Measurements from ENCODE around the gene NTM.
"Not testable (repeated sequence)": the region's sequence is repeated elsewhere in the genome, so short reads cannot be mapped to it uniquely, and the experiment has no call there.

NTM gene

GRCh38 chr11:132361011-132361550, 990.7 kb downstream of the NTM start:
- TF ChIP-seq, protein P1, sequence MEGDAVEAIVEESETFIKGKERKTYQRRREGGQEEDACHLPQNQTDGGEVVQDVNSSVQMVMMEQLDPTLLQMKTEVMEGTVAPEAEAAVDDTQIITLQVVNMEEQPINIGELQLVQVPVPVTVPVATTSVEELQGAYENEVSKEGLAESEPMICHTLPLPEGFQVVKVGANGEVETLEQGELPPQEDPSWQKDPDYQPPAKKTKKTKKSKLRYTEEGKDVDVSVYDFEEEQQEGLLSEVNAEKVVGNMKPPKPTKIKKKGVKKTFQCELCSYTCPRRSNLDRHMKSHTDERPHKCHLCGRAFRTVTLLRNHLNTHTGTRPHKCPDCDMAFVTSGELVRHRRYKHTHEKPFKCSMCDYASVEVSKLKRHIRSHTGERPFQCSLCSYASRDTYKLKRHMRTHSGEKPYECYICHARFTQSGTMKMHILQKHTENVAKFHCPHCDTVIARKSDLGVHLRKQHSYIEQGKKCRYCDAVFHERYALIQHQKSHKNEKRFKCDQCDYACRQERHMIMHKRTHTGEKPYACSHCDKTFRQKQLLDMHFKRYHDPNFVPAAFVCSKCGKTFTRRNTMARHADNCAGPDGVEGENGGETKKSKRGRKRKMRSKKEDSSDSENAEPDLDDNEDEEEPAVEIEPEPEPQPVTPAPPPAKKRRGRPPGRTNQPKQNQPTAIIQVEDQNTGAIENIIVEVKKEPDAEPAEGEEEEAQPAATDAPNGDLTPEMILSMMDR (IDR thresholded peaks at IDR 0.05; ENCODE audit: low read depth, low read length, missing control alignments): no peak
- no peak for DNase-seq (ENCODE audit: low read depth)
- no peak overlapping the region for H3K4me3 ChIP-seq (ENCODE audit: low read depth, low read length)

GRCh38 chr11:132365650-132366049, 995.2 kb downstream of the NTM start:
- no peak for DNase-seq (ENCODE audit: low read depth)
- H3K4me3 ChIP-seq (ENCODE audit: low read depth, low read length): no peak overlapping the region
- TF ChIP-seq, protein P1 (IDR thresholded peaks at IDR 0.05; ENCODE audit: low read depth, low read length, missing control alignments): no peak

DNA sequence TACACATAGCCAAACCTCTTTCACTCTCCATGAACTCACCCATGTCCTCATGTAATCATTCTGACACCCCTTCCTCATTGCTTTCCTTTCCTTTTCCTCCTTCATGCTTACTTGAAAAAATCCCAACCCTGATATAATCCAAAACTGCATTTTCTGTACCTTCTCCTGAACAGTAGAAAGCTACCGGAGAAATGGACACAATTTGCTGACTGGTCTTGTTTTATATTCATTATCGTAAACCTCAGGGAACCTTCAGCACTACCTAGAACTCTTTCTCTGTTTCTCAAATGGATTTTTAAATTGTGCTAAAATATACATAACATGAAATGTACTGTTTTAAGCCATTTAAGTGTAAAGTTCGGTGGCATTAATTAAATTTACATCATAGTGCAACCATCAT, 996.9 kb downstream of the NTM start:
- TF ChIP-seq, protein P1 (IDR thresholded peaks at IDR 0.05; ENCODE audit: low read depth, low read length, missing control alignments): no peak
- no peak overlapping the region for H3K4me3 ChIP-seq (ENCODE audit: low read depth, low read length)

DNA sequence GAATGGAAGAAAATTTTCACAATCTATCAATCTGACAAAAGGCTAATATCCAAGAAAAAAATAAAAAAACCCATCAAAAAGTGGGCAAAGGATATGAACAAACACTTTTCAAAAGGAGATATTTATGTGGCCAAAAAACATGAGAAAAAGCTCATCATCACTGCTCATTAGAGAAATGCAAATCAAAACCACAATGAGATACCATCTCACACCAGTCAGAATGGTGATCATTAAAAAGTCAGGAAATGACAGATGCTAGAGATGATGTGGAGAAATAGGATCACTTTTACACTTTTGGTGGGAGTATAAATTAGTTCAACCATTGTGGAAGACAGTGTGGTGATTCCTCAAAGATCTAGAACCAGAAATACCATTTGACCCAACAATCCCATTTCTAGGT, 999.7 kb downstream of the NTM start:
- DNase-seq (ENCODE audit: low read depth); H3K4me3 ChIP-seq (ENCODE audit: low read depth, low read length): not testable (repeated sequence)

More for the DNA sequence above, 996.9 kb downstream of the NTM start:
- DNase-seq (ENCODE audit: low read depth): no peak

GRCh38 chr11:132373405-132374143, 1003.2 kb downstream of the NTM start:
- no peak overlapping the region for H3K4me3 ChIP-seq (ENCODE audit: low read depth, low read length)
- DNase-seq (ENCODE audit: low read depth): no peak
- TF ChIP-seq, protein P1 (IDR thresholded peaks at IDR 0.05; ENCODE audit: low read depth, low read length, missing control alignments): no peak

GRCh38 chr11:132379540-132379939, 1009.1 kb downstream of the NTM start:
- H3K4me3 ChIP-seq (ENCODE audit: low read depth, low read length): no peak overlapping the region
- TF ChIP-seq, protein P1 (IDR thresholded peaks at IDR 0.05; ENCODE audit: low read depth, low read length, missing control alignments): no peak
- DNase-seq (ENCODE audit: low read depth): no peak

Measured in GM12864 (cell line).